Body of pancreas (tissue), 4 donors: ENCODE measurements around the gene LMO7.
A peak's percentile ranks its signal among the peaks of the same experiment; 100 is the strongest.

Source experiments
- CTCF ChIP-seq, 7 experiments: fragments of 450-650 bp in 4 of 7; fragments of 200-600 bp in 3 of 7; sonication (generic) in 3 of 7; IDR thresholded peaks; one replicate each; pipeline ENCODE4 v1.5.1; 2016 to 2019; ENCODE audit warnings: antibody characterized with exemption in 7 of 7
- POLR2A ChIP-seq, 3 donors: fragments of 450-650 bp; IDR thresholded peaks; one replicate each; pipeline ENCODE4 v1.6.1; 2016; ENCODE audit warnings: antibody characterized with exemption in 3 of 3, mild to moderate bottlenecking in 2 of 3

DNA sequence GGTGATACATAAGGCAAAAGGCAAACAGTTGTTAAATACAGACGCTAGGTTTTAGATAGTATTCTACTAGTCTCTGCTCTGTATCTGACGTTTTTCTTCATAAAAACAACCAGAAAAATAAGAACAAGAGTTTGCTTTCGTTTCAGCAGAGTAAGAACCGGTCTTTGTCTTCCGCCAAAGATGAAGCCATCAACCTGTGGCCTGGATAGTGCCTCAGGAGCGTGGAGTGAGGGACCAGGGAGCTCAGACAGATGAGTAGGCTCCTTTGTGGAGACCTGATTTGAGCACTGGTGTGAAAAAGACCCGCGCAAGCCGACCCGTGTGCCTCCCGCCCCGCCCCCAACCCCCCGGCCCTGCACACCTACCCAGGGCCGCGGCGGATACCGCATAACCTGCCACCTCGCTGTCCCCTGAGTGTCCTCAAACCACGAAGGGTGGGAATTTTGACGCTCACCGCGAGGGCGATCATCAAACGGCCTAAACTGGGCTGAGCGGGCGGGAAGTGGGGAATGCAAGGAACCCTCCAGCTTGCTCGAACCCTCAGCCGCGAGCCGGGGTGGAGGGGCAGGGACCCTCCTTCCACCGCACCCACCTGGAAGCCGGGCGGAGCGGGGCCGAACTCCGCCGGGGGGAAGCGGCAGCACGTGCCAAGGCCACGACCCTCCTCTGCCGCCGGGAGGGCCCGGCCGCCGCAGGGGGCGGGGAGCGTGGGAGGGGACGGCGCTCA lies 866 bp upstream of the LMO7 start:
- TF ChIP-seq CTCF (IDR thresholded peaks at IDR 0.05) = no peak
- TF ChIP-seq POLR2A (IDR thresholded peaks at IDR 0.05) = peak in 1 of 3 donors; percentile 8
